Gastroesophageal sphincter (tissue), 4 donors: ENCODE measurements around the gene LPIN1. TPM values are rescaled to one million over a fixed set of nuclear protein-coding genes. Genes with fewer than 3 reads are reported as not detected.
"Not testable (repeated sequence)": the region's sequence is repeated elsewhere in the genome, so short reads cannot be mapped to it uniquely, and the experiment has no call there.

Experiments
- ATAC-seq: fragments of 150-250 bp; one replicate; pipeline ENCODE4 v1.9.1; 2016; ENCODE audit warnings: mild to moderate bottlenecking, moderate library complexity
- H3K27ac ChIP-seq, 4 donors: fragments of 200-600 bp; sonication (generic) in 3 of 4; 1 replicate in 3 of 4; 2 replicates in 1 of 4; pipeline ENCODE4 v1.5.1; 2016 to 2019
- H3K27me3 ChIP-seq: fragments of 200-600 bp; sonication (generic); one replicate; pipeline ENCODE4 v1.5.1; 2019
- H3K36me3 ChIP-seq, 2 donors: fragments of 200-600 bp; sonication (generic); one replicate each; pipeline ENCODE4 v1.5.1; 2019; ENCODE audit warnings: control low read depth in 1 of 2
- H3K4me1 ChIP-seq, 3 donors: fragments of 200-600 bp; sonication (generic); 1 replicate in 2 of 3; 2 replicates in 1 of 3; pipeline ENCODE4 v1.5.1; 2016 to 2019; ENCODE audit warnings: control low read depth in 2 of 3
- H3K4me3 ChIP-seq, 2 donors: fragments of 200-600 bp; sonication (generic); one replicate each; pipeline ENCODE4 v1.5.1; 2019; ENCODE audit warnings: mild to moderate bottlenecking in 1 of 2, moderate library complexity in 1 of 2
- H3K9me3 ChIP-seq, 3 donors: fragments of 200-600 bp; sonication (generic); one replicate each; pipeline ENCODE4 v1.5.1; 2017 to 2019; ENCODE audit warnings: control low read depth in 2 of 3
- EP300 ChIP-seq: sonication (generic); formaldehyde crosslinking; IDR thresholded peaks from one replicate; pipeline ENCODE4 v1.6.1; 2017; ENCODE audit warnings: antibody characterized with exemption, mild to moderate bottlenecking
- POLR2A ChIP-seq, 2 donors: fragments of 450-650 bp; IDR thresholded peaks; one replicate each; pipeline ENCODE4 v1.6.1; 2017; ENCODE audit warnings: antibody characterized with exemption in 2 of 2, mild to moderate bottlenecking in 2 of 2, moderate library complexity in 1 of 2
- POLR2AphosphoS5 ChIP-seq: sonication (generic); formaldehyde crosslinking; IDR thresholded peaks from one replicate; pipeline ENCODE4 v1.6.1; 2017; ENCODE audit warnings: antibody characterized with exemption
- WGBS, 2 donors: methylation state at CpG; one replicate each; pipeline ENCODE4 v1.1.5; 2018; ENCODE audit warnings: low coverage in 1 of 2; 5-methylcytosine and 5-hydroxymethylcytosine counted together
- total RNA-seq, 4 donors: library from RNA; depleted of rRNA; stranded (reverse); fragments of >200 nt; gene quantifications; one replicate each; pipeline ENCODE4 v1.1.0, GENCODE V29; 2016
- TF ChIP-seq, protein P1 (sequence below), 4 experiments: fragments of 200-600 bp in 2 of 4; fragments of 450-650 bp in 2 of 4; sonication (generic) in 1 of 4; IDR thresholded peaks; one replicate each; pipeline ENCODE4 v1.5.1; 2017 to 2019; ENCODE audit warnings: antibody characterized with exemption in 4 of 4, mild to moderate bottlenecking in 2 of 4, moderate library complexity in 2 of 4

Gene LPIN1
- total RNA-seq, 4 donors from 2014 or later: 47.3 to 70.1 (median 50.0) TPM

DNA sequence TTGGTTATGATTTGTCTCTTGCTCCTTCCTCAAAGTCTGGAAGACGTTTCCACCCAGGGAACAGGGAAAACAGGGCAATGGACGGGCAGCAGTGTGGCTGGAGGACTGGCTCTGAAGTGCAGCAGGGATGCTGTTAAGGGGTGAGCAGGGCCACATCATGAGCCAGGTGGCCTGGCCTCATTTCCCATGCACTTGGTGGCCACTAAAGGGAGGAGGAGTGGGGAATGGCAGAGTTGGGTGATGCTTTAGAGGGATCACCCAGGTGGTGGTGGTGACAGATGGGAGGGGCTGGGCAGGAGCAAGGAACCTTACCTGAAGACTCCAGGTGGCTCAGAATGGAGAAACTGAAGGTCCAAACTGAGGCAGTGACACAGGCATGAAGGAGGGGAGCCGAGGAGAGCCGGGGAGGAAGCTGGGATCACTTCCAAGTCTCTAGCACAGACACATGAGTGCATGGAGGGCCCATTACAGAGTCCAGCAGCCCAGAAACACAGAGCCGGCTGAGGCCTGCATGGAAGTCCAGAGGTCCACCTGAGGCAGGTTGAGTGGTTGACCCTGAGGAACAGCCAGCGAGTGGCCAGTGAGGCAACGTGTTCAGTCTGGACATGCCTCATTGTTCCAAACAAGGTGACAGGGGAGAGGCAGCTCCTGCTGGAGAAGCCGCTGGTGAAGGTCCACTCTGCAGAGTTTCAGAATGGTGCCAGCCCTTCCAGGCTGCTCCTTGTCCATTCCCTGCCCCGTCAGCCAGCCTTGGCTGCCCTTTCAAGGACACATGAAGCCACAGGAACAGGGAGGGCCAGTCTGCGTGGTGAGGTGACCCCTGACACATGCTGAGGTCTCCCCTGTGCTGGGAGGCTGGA is 91.7 kb downstream of the LPIN1 start:
- Histone ChIP-seq H3K36me3 (no peaks in the 10 kb centered on the region), H3K4me3 (no peak overlapping the region), H3K27ac (no peak overlapping the region), H3K9me3 (peaks cover 0 to 3% (median 0%) of the 10 kb centered on the region in 3 donors), H3K4me1 (no peaks in the 10 kb centered on the region), H3K27me3 (peaks cover 11% of the 10 kb centered on the region)
- ATAC-seq: no peak
- WGBS, 2 donors: 20 to 75% methylated on average over 1 to 7 of the region's 10 CpGs
- TF ChIP-seq POLR2AphosphoS5 (no peak), POLR2A (IDR thresholded peaks at IDR 0.05) (no peak), EP300 (no peak)
- TF ChIP-seq, protein P1, sequence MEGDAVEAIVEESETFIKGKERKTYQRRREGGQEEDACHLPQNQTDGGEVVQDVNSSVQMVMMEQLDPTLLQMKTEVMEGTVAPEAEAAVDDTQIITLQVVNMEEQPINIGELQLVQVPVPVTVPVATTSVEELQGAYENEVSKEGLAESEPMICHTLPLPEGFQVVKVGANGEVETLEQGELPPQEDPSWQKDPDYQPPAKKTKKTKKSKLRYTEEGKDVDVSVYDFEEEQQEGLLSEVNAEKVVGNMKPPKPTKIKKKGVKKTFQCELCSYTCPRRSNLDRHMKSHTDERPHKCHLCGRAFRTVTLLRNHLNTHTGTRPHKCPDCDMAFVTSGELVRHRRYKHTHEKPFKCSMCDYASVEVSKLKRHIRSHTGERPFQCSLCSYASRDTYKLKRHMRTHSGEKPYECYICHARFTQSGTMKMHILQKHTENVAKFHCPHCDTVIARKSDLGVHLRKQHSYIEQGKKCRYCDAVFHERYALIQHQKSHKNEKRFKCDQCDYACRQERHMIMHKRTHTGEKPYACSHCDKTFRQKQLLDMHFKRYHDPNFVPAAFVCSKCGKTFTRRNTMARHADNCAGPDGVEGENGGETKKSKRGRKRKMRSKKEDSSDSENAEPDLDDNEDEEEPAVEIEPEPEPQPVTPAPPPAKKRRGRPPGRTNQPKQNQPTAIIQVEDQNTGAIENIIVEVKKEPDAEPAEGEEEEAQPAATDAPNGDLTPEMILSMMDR (IDR thresholded peaks at IDR 0.05): no peak

DNA sequence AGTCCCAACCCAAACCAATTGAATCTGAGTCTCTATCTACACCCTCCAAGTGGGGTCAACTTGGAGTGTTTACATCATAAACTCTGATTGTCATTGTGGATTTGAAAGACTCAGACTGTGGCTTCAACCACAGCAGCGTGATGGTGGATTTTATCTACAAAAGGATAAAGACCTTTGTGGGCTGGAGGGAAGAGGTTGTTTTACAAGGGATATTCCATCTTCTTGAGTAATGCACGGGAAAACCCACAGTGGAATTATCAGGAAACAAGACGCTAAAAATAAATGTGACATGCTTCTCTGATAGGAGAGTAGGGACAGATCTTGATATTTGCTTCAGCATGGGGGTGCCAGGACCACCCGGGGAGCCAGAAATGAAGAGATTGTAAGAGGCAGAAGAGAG is 93.5 kb downstream of the LPIN1 start:
- peaks cover 0 to under 1% (median 0%) of the 10 kb centered on the region in 3 donors for H3K9me3 ChIP-seq
- WGBS, 2 donors: 46 to 80% methylated on average over 1 to 4 of the region's 4 CpGs
- no peak for ATAC-seq
- no peak overlapping the region for H3K27ac ChIP-seq
- peaks cover 11% of the 10 kb centered on the region for H3K27me3 ChIP-seq
- no peaks in the 10 kb centered on the region for H3K4me1 ChIP-seq
- no peak overlapping the region for H3K4me3 ChIP-seq
- no peaks in the 10 kb centered on the region for H3K36me3 ChIP-seq
- TF ChIP-seq POLR2A (IDR thresholded peaks at IDR 0.05) (no peak), POLR2AphosphoS5 (no peak), EP300 (no peak)
- TF ChIP-seq, protein P1 (IDR thresholded peaks at IDR 0.05): no peak

DNA sequence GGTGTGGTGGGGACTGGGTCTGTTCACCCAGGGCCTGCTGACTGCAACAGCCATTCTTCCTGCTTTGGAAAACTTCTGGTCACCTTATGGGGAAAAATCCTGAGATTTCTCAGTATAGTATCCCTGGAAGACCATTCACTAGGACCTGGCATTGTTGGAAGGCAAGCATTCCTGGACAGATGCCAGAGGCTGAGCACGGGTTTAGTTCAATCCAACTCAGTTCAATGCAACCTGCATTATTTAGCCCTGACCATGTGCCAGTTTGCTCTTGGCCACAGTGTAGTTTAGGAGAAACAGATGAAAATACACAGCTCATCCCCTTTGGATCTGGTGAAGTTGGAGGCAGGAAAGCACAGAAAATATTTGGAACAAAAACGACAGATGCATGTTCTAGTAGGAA is 95.9 kb downstream of the LPIN1 start:
- H3K9me3 ChIP-seq: no peaks in the 10 kb centered on the region
- peaks cover 11% of the 10 kb centered on the region for H3K27me3 ChIP-seq
- no peaks in the 10 kb centered on the region for H3K36me3 ChIP-seq
- no peak overlapping the region for H3K27ac ChIP-seq
- ATAC-seq: no peak
- no peak overlapping the region for H3K4me3 ChIP-seq
- TF ChIP-seq EP300 (no peak), POLR2AphosphoS5 (no peak), POLR2A (IDR thresholded peaks at IDR 0.05) (no peak)
- TF ChIP-seq, protein P1 (IDR thresholded peaks at IDR 0.05): no peak
- WGBS, 2 donors: 12 to 20% methylated on average over 2 of the region's 2 CpGs
- H3K4me1 ChIP-seq: no peaks in the 10 kb centered on the region

DNA sequence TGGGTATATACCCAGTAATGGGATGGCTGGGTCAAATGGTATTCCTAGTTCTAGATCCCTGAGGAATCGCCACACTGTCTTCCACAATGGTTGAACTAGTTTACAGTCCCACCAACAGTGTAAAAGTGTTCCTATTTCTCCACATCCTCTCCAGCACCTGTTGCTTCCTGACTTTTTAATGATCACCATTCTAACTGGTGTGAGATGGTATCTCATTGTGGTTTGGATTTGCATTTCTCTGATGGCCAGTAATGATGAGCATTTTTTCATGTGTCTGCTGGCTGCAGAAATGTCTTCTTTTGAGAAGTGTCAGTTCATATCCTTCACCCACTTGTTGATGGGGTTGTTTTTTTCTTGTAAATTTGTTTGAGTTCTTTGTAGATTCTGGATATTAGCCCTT is 98.4 kb downstream of the LPIN1 start:
- not testable (repeated sequence) for H3K4me3 ChIP-seq, H3K27ac ChIP-seq, ATAC-seq, H3K36me3 ChIP-seq, H3K4me1 ChIP-seq, H3K9me3 ChIP-seq, H3K27me3 ChIP-seq
- no CpG with 5 or more reads among the region's 1 CpG for WGBS, 2 donors

DNA sequence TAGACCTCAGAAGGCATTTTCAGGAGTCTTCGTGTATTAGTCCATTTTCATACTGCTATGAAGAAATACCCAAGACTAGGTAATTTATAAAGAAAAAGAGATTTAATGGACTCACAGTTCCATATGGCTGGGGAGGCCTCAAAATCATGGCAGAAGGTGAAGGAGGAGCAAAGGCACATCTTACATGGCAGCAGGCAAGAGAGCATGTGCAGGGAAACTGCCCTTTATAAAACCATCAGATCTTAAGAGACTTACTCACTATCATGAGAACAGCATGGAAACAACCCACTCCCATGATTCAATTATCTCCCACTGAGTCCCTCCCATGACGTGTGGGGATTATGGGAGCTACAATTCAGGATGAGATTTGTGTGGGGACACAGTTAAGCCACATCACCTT is 101.5 kb downstream of the LPIN1 start:
- H3K4me3 ChIP-seq, ATAC-seq, H3K27me3 ChIP-seq, H3K9me3 ChIP-seq, H3K27ac ChIP-seq, H3K36me3 ChIP-seq, H3K4me1 ChIP-seq: not testable (repeated sequence)
- WGBS, 2 donors: 88 to 100% methylated on average over 2 of the region's 2 CpGs

DNA sequence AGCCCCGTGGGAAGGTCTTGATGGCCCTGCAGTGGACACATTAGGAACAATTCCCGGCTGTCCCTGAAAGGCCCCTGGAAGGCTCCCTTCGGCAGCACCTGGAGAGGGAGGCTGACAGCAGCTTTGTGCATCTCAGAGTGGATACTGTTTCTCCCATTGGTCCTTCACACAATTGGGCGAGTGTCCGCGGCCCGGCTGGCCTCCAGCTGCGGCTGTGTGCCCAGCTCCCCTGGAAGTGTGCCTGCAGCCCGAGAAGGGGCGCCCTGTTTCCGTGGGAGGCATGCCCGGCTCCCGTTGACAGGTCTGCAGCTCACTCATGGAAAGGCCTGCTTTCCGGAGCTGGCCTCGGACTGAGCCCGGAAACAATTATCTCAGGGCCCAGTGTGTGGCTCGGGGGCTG is 103.7 kb downstream of the LPIN1 start:
- H3K36me3 ChIP-seq: no peaks in the 10 kb centered on the region
- no peaks in the 10 kb centered on the region for H3K27me3 ChIP-seq
- no peaks in the 10 kb centered on the region for H3K9me3 ChIP-seq
- TF ChIP-seq POLR2A (IDR thresholded peaks at IDR 0.05): no peak
- TF ChIP-seq, protein P1 (IDR thresholded peaks at IDR 0.05): no peak
- H3K4me3 ChIP-seq: no peak overlapping the region
- H3K4me1 ChIP-seq: no peaks in the 10 kb centered on the region
- WGBS, 2 donors: 50 to 74% methylated on average over 1 to 3 of the region's 17 CpGs
- no peak overlapping the region for H3K27ac ChIP-seq
- ATAC-seq: no peak
